ENCODE results near the gene KCNK10. TPM values are rescaled to one million over a fixed set of nuclear protein-coding genes. Genes with fewer than 3 reads are reported as not detected.

The KCNK10 gene
- polyA plus RNA-seq, 1 of the 3 experiments (the other 2 are of a cell fraction) = not detected

DNA sequence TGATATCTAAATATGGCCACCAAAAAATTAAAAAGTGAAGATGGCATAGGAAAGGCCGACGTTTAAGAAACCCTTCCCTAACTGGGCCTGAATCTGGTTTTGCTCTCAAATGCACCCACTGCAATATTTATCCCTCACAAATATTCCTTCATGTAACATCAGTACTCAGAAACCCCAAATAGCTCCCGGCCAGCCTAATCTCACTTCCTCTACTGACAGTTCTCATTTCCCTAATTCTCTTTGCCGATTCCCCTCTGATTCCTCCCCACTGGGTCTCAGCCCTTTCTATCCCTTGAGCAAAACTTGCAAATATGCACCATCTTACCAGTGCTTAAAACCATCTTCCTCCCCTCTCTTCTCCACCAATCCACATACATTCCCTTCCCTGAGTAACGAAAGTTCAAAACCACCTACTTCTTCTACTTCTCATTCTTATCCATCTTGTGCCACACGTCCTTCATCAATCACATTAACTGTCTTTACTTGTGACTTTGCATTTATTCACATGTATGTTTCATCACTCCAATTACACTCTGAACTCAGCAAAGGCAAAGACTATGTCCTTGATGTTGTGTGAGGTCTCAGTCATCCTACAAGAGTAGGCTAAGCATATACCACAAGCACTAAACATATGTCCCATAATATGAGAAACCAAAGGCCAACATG, 23.1 kb downstream of the KCNK10 start:
- no peak overlapping the region for H3K27ac ChIP-seq (ENCODE audit: low read depth in 2 of 2, low read length in 1 of 2)
- H3K4me1 ChIP-seq (ENCODE audit: control insufficient read depth in 1 of 2, insufficient read depth in 2 of 2, low read depth in 1 of 2, low read length in 1 of 2) = no peaks in the 10 kb centered on the region
- H3K4me2 ChIP-seq = no peak overlapping the region
- H3K9me3 ChIP-seq = no peaks in the 10 kb centered on the region
- POLR2A ChIA-PET = no interaction called here
- no peaks in the 10 kb centered on the region for H4K20me1 ChIP-seq (ENCODE audit: insufficient read depth)
- TF ChIP-seq CHD2 (IDR thresholded peaks at IDR 0.05; ENCODE audit: low read length, partially characterized antibody) (no peak), FOXM1 (IDR thresholded peaks at IDR 0.05; ENCODE audit: low read depth) (no peak), TCF12 (IDR thresholded peaks at IDR 0.05) (no peak), SMC3 (IDR thresholded peaks at IDR 0.05; ENCODE audit: low read depth, low read length) (no peak), GATA2 (CRISPR knock-in tag; IDR thresholded peaks at IDR 0.05) (no peak), POLR2AphosphoS5 (IDR thresholded peaks at IDR 0.05; ENCODE audit: low read depth, low read length) (no peak), RAD21 (IDR thresholded peaks at IDR 0.05; ENCODE audit: low read length) (no peak), NRF1 (IDR thresholded peaks at IDR 0.05; ENCODE audit: low read depth, low read length) (no peak)
- TF ChIP-seq, protein P1, sequence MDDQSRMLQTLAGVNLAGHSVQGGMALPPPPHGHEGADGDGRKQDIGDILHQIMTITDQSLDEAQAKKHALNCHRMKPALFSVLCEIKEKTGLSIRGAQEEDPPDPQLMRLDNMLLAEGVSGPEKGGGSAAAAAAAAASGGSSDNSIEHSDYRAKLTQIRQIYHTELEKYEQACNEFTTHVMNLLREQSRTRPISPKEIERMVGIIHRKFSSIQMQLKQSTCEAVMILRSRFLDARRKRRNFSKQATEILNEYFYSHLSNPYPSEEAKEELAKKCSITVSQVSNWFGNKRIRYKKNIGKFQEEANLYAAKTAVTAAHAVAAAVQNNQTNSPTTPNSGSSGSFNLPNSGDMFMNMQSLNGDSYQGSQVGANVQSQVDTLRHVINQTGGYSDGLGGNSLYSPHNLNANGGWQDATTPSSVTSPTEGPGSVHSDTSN (IDR thresholded peaks at IDR 0.05) = no peak
- TF ChIP-seq, protein P2, sequence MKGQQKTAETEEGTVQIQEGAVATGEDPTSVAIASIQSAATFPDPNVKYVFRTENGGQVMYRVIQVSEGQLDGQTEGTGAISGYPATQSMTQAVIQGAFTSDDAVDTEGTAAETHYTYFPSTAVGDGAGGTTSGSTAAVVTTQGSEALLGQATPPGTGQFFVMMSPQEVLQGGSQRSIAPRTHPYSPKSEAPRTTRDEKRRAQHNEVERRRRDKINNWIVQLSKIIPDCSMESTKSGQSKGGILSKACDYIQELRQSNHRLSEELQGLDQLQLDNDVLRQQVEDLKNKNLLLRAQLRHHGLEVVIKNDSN (IDR thresholded peaks at IDR 0.05; ENCODE audit: borderline replicate concordance, low read depth) = no peak
- TF ChIP-seq, protein P3, sequence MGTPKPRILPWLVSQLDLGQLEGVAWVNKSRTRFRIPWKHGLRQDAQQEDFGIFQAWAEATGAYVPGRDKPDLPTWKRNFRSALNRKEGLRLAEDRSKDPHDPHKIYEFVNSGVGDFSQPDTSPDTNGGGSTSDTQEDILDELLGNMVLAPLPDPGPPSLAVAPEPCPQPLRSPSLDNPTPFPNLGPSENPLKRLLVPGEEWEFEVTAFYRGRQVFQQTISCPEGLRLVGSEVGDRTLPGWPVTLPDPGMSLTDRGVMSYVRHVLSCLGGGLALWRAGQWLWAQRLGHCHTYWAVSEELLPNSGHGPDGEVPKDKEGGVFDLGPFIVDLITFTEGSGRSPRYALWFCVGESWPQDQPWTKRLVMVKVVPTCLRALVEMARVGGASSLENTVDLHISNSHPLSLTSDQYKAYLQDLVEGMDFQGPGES (IDR thresholded peaks at IDR 0.05; ENCODE audit: low read depth, low read length) = no peak
- TF ChIP-seq, protein P4, sequence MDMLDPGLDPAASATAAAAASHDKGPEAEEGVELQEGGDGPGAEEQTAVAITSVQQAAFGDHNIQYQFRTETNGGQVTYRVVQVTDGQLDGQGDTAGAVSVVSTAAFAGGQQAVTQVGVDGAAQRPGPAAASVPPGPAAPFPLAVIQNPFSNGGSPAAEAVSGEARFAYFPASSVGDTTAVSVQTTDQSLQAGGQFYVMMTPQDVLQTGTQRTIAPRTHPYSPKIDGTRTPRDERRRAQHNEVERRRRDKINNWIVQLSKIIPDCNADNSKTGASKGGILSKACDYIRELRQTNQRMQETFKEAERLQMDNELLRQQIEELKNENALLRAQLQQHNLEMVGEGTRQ (IDR thresholded peaks at IDR 0.05; ENCODE audit: borderline replicate concordance, low read depth, low read length) = no peak
- H3K27me3 ChIP-seq (ENCODE audit: insufficient read depth) = no peaks in the 10 kb centered on the region
- no peak overlapping the region for H2AFZ ChIP-seq (ENCODE audit: low read depth)
- WGBS (ENCODE audit: low lambda C conversion rate) = 36% methylated on average over 6 of the region's 6 CpGs
- no peak overlapping the region for H3K9ac ChIP-seq
- no peak overlapping the region for H3K4me3 ChIP-seq (ENCODE audit: low read depth in 2 of 2, low read length in 1 of 2)
- H3F3A ChIP-seq (replicated peaks; ENCODE audit: insufficient read depth) = no peaks in the 10 kb centered on the region
- H3K36me3 ChIP-seq (replicated peaks in 1 of 2; ENCODE audit: control insufficient read depth in 1 of 2, insufficient read depth in 2 of 2, low read length in 1 of 2) = no peaks in the 10 kb centered on the region
- CTCF ChIA-PET = no interaction called here
- no peaks in the 10 kb centered on the region for H3K79me2 ChIP-seq (ENCODE audit: insufficient read depth)
- no peak for DNase-seq
- no peaks in the 10 kb centered on the region for H3K9me2 ChIP-seq

DNA sequence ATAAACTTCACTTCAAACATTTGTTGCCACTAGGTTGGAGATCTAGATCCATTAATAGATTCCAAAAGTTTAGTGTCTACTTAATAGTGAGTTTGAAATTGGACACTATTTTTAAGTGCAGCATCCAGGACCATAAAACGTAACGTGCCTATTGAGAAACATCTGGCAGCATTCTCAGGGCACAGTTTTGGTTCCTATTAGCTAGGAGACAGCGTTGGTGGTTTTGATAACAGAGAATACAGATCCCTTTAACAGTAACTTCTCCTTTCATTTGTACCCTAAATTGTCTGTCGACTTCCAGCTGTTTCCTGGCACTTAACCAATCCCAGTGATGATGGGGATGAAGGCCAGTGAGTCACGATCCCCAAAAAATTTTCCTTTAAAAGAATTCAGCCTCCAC, 25.8 kb downstream of the KCNK10 start:
- Histone ChIP-seq H4K20me1 (ENCODE audit: insufficient read depth) (no peaks in the 10 kb centered on the region), H3K4me1 (ENCODE audit: control insufficient read depth in 1 of 2, insufficient read depth in 2 of 2, low read depth in 1 of 2, low read length in 1 of 2) (no peaks in the 10 kb centered on the region), H3K9me3 (no peaks in the 10 kb centered on the region), H3K27ac (ENCODE audit: low read depth in 2 of 2, low read length in 1 of 2) (no peak overlapping the region), H3K9me2 (no peaks in the 10 kb centered on the region), H3K9ac (no peak overlapping the region), H3K27me3 (ENCODE audit: insufficient read depth) (no peaks in the 10 kb centered on the region), H3K4me2 (no peak overlapping the region), H3K4me3 (ENCODE audit: low read depth in 2 of 2, low read length in 1 of 2) (no peak overlapping the region), H3F3A (replicated peaks; ENCODE audit: insufficient read depth) (no peaks in the 10 kb centered on the region), H3K36me3 (replicated peaks in 1 of 2; ENCODE audit: control insufficient read depth in 1 of 2, insufficient read depth in 2 of 2, low read length in 1 of 2) (no peaks in the 10 kb centered on the region), H3K79me2 (ENCODE audit: insufficient read depth) (no peaks in the 10 kb centered on the region), H2AFZ (ENCODE audit: low read depth) (no peak overlapping the region)
- 17% methylated on average over 5 of the region's 5 CpGs for WGBS (ENCODE audit: low lambda C conversion rate)
- DNase-seq = no peak
- CTCF ChIA-PET = no interaction called here
- POLR2A ChIA-PET = no interaction called here
- TF ChIP-seq, protein P4 (IDR thresholded peaks at IDR 0.05; ENCODE audit: borderline replicate concordance, low read depth, low read length) = no peak
- TF ChIP-seq, protein P3 (IDR thresholded peaks at IDR 0.05; ENCODE audit: low read depth, low read length) = no peak
- TF ChIP-seq, protein P5, sequence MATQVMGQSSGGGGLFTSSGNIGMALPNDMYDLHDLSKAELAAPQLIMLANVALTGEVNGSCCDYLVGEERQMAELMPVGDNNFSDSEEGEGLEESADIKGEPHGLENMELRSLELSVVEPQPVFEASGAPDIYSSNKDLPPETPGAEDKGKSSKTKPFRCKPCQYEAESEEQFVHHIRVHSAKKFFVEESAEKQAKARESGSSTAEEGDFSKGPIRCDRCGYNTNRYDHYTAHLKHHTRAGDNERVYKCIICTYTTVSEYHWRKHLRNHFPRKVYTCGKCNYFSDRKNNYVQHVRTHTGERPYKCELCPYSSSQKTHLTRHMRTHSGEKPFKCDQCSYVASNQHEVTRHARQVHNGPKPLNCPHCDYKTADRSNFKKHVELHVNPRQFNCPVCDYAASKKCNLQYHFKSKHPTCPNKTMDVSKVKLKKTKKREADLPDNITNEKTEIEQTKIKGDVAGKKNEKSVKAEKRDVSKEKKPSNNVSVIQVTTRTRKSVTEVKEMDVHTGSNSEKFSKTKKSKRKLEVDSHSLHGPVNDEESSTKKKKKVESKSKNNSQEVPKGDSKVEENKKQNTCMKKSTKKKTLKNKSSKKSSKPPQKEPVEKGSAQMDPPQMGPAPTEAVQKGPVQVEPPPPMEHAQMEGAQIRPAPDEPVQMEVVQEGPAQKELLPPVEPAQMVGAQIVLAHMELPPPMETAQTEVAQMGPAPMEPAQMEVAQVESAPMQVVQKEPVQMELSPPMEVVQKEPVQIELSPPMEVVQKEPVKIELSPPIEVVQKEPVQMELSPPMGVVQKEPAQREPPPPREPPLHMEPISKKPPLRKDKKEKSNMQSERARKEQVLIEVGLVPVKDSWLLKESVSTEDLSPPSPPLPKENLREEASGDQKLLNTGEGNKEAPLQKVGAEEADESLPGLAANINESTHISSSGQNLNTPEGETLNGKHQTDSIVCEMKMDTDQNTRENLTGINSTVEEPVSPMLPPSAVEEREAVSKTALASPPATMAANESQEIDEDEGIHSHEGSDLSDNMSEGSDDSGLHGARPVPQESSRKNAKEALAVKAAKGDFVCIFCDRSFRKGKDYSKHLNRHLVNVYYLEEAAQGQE (IDR thresholded peaks at IDR 0.05; ENCODE audit: low read depth, low read length) = no peak
- no peak for TF ChIP-seq CHD2 (IDR thresholded peaks at IDR 0.05; ENCODE audit: low read length, partially characterized antibody)
- TF ChIP-seq, protein P1 (IDR thresholded peaks at IDR 0.05) = no peak
- TF ChIP-seq NRF1 (IDR thresholded peaks at IDR 0.05; ENCODE audit: low read depth, low read length) = no peak
- TF ChIP-seq TAF1 (IDR thresholded peaks at IDR 0.05; ENCODE audit: borderline replicate concordance, low read depth, low read length) = no peak

All from SK-N-SH (cell line).